ENCODE data around the gene PCDHA1.
"Not testable (repeated sequence)": the region's sequence is repeated elsewhere in the genome, so short reads cannot be mapped to it uniquely, and the experiment has no call there.

PCDHA1 gene

GRCh38 chr5:140855772-140856674 is 70.1 kb downstream of the PCDHA1 start, which contains the start of gene PCDHA10:
PCDHA10 (plus strand) TSS chr5:140855897; CDS start chr5:140856049, 152 bp downstream.
- no peak for DNase-seq

GRCh38 chr5:140857177-140857986 is 71.4 kb downstream of the PCDHA1 start:
- DNase-seq: no peak

- no peak for DNase-seq
Observed at GRCh38 chr5:140857987-140858240, 72.0 kb downstream of the PCDHA1 start.

- no peak for DNase-seq
Observed at GRCh38 chr5:140862441-140863295, 76.7 kb downstream of the PCDHA1 start.

GRCh38 chr5:140868721-140869554 is 83.0 kb downstream of the PCDHA1 start, which contains the start of gene PCDHA11:
PCDHA11 (plus strand) TSS chr5:140868957; CDS start chr5:140869104, 147 bp downstream.
- DNase-seq: no peak

GRCh38 chr5:140869555-140869886 is 83.6 kb downstream of the PCDHA1 start:
- no peak for DNase-seq

- no peak for DNase-seq
Observed at GRCh38 chr5:140870221-140871201, 84.6 kb downstream of the PCDHA1 start.

GRCh38 chr5:140875085-140876065 is 89.4 kb downstream of the PCDHA1 start, which contains the start of gene PCDHA12:
PCDHA12 (plus strand) TSS chr5:140875308; CDS start chr5:140875473, 165 bp downstream.
- DNase-seq: no peak

- DNase-seq: not testable (repeated sequence)
Observed at GRCh38 chr5:140876541-140877261, 90.8 kb downstream of the PCDHA1 start.

- no peak for DNase-seq
Observed at GRCh38 chr5:140877262-140877581, 91.3 kb downstream of the PCDHA1 start.

GRCh38 chr5:140881889-140882590 is 96.1 kb downstream of the PCDHA1 start, which contains the start of gene PCDHA13:
PCDHA13 (plus strand) TSS chr5:140882124; CDS start chr5:140882269, 145 bp downstream.
- no peak for DNase-seq

GRCh38 chr5:140882591-140882899 is 96.6 kb downstream of the PCDHA1 start:
- no peak for DNase-seq

GRCh38 chr5:140883373-140883772 is 97.4 kb downstream of the PCDHA1 start:
- no peak for DNase-seq

GRCh38 chr5:140883927-140884697 is 98.2 kb downstream of the PCDHA1 start:
- no peak for DNase-seq

- DNase-seq: no peak
Observed at GRCh38 chr5:140916325-140916724, 130.4 kb downstream of the PCDHA1 start.

GRCh38 chr5:140923601-140924000 is 137.7 kb downstream of the PCDHA1 start:
- DNase-seq: no peak

- DNase-seq: no peak
Observed at GRCh38 chr5:140925806-140926442, 140.0 kb downstream of the PCDHA1 start, which contains the start of gene PCDHAC1. PCDHAC1 (plus strand) TSS chr5:140926299; CDS start chr5:140926893, 594 bp downstream.

All from activated gamma-delta T cell treated with Interleukin-2 at 50 U/mL for 16 hours (primary cell).